ENCODE results near the gene PPP1R37. TPM values are rescaled to one million over a fixed set of nuclear protein-coding genes. Genes with fewer than 3 reads are reported as not detected.

PPP1R37 gene
- total and polyA plus RNA-seq, 2 donors (not counting 3 experiments of a cell fraction or from before 2014, with no cell fraction given) = 16.2 to 27.1 TPM

DNA sequence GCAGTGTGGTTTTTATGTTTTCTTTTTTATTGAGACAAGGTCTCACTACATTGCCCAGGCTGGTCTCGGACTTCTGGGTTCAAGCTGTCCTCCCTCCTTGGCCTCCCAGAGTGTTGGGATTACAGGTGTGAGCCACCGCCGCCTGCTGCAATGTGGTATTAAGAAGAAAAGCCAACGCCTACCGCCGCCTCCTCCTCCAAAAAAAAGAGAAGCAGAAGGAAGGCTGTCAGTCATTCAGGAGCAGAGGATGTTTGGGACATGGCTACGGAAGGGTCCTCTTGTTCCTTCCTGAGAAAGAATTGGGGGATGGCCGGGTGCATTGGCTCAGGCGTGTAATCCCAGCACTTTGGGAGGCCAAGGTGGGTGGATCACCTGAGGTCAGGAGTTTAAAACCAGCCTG, 1.2 kb downstream of the PPP1R37 start:
- Histone ChIP-seq H4K20me1 (replicated peaks; ENCODE audit: control insufficient read depth, extremely low read depth, insufficient read depth, low read length) (no peaks in the 10 kb centered on the region), H2AFZ (ENCODE audit: low read depth, low read length) (no peak overlapping the region), H3K27me3 (ENCODE audit: control insufficient read depth in 2 of 2, insufficient read depth in 2 of 2, low read length in 2 of 2) (no peaks in the 10 kb centered on the region), H3K9me1 (replicated peaks; ENCODE audit: control insufficient read depth, extremely low read depth, insufficient read depth, low read length) (no peaks in the 10 kb centered on the region), H3K79me2 (ENCODE audit: control insufficient read depth, insufficient read depth, low read length) (peaks cover 60% of the 10 kb centered on the region), H3K36me3 (ENCODE audit: control insufficient read depth in 2 of 2, extremely low read depth in 1 of 2, insufficient read depth in 2 of 2, low read length in 2 of 2) (peaks cover 0 to 6% of the 10 kb centered on the region in 2 experiments), H3K4me3 (replicated peaks in 1 of 3; ENCODE audit: insufficient read depth in 1 of 3, low read depth in 1 of 3, low read length in 3 of 3) (peak overlapping the region in 2 of 3 experiments; percentile 76 to 80), H3K9me3 (replicated peaks; ENCODE audit: control insufficient read depth, insufficient read depth, low read length) (no peaks in the 10 kb centered on the region), H3K4me2 (ENCODE audit: insufficient read depth, low read length) (peak overlapping the region; percentile 96), H3K27ac (ENCODE audit: insufficient read depth, low read depth, low read length) (no peak overlapping the region), H3K9ac (replicated peaks; ENCODE audit: extremely low read depth, insufficient read depth, low read length) (peak overlapping the region; percentile 88), H3K4me1 (ENCODE audit: control insufficient read depth, extremely low read depth, insufficient read depth, low read length) (peaks cover 23% of the 10 kb centered on the region)
- POLR2A ChIA-PET = no interaction called here
- dilution Hi-C loops (cut with MboI; ENCODE audit: extremely low pct_ligation_motif_present, low sequenced_read_pairs) = no loop called here
- DNase-seq (ENCODE audit: low read depth, low spot score) (no peak), FAIRE-seq (no peak)
- intact Hi-C loops (cut with micrococcal nuclease) = loop anchor here (5.0 kb wide), 2 partner anchors 33 to 153 kb away; partner anchors contain the start of gene EXOC3L2
- TF ChIP-seq GATA2 (IDR thresholded peaks at IDR 0.05; ENCODE audit: insufficient read depth, insufficient read length, low read depth, low read length) (no peak), MYC (IDR thresholded peaks at IDR 0.05; ENCODE audit: low read depth, low read length) (no peak), FOS (IDR thresholded peaks at IDR 0.05; ENCODE audit: borderline replicate concordance, insufficient read depth, low read length) (no peak), JUN (IDR thresholded peaks at IDR 0.05; ENCODE audit: borderline replicate concordance, insufficient read depth, insufficient read length, low read depth) (no peak), POLR2A (IDR thresholded peaks at IDR 0.05; ENCODE audit: low read depth, low read length) (no peak), POLR2AphosphoS5 (IDR thresholded peaks at IDR 0.05; ENCODE audit: insufficient read depth, low read depth, low read length) (no peak), EZH2 (IDR thresholded peaks at IDR 0.05; ENCODE audit: borderline replicate concordance, low read depth, low read length, severe bottlenecking) (no peak)
- TF ChIP-seq, protein P1, sequence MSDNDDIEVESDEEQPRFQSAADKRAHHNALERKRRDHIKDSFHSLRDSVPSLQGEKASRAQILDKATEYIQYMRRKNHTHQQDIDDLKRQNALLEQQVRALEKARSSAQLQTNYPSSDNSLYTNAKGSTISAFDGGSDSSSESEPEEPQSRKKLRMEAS (IDR thresholded peaks at IDR 0.05; ENCODE audit: insufficient read depth, insufficient read length) = no peak
- TF ChIP-seq, protein P2, sequence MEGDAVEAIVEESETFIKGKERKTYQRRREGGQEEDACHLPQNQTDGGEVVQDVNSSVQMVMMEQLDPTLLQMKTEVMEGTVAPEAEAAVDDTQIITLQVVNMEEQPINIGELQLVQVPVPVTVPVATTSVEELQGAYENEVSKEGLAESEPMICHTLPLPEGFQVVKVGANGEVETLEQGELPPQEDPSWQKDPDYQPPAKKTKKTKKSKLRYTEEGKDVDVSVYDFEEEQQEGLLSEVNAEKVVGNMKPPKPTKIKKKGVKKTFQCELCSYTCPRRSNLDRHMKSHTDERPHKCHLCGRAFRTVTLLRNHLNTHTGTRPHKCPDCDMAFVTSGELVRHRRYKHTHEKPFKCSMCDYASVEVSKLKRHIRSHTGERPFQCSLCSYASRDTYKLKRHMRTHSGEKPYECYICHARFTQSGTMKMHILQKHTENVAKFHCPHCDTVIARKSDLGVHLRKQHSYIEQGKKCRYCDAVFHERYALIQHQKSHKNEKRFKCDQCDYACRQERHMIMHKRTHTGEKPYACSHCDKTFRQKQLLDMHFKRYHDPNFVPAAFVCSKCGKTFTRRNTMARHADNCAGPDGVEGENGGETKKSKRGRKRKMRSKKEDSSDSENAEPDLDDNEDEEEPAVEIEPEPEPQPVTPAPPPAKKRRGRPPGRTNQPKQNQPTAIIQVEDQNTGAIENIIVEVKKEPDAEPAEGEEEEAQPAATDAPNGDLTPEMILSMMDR (IDR thresholded peaks at IDR 0.05; ENCODE audit: extremely low read depth in 1 of 2, insufficient read depth in 1 of 2, low read depth in 1 of 2, low read length in 2 of 2) = no peak
- no TSS peak for BruUV-seq (replicated peaks)
- CTCF ChIA-PET = no interaction called here

All from endothelial cell of umbilical vein (primary cell).